Keratinocyte (primary cell): ENCODE results near the gene CTNNA3.

Experiments
- CTCF ChIP-seq, 3 experiments: IDR thresholded peaks in 1 of 3; conservative IDR thresholded peaks in 1 of 3; optimal IDR thresholded peaks in 1 of 3; 2 replicates in 2 of 3; 3 replicates in 1 of 3; pipeline versions ENCODE3 to v1.5.1; 2011; ENCODE audit warnings: low read length in 3 of 3, mild to moderate bottlenecking in 3 of 3, moderate library complexity in 2 of 3, control low read depth in 1 of 3, inconsistent platforms in 1 of 3; ENCODE audit not compliant: insufficient read depth in 2 of 3; ENCODE audit errors: extremely low read depth in 1 of 3
- EZH2 ChIP-seq: IDR thresholded peaks from one replicate; pipeline ENCODE4 v1.6.1; 2012; ENCODE audit warnings: inconsistent platforms, mild to moderate bottlenecking, low read length, moderate library complexity

DNA sequence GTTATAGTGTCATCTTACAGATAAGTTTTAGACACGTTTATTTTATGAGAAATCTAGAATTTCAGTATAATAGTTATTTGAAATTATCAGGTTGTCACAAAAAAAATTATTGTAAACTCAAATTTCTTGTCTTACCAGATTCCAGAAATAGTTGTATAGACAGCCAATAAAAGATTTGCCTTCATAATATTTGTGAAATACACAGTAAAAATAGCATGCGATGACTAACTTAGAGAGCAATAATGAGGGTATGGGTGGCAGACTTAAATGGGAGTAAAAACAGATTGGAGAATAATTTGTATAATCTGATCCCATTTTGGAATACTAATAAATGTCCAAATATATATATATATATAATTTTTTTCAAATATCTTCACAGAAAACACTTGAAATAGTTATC lies 1457.7 kb downstream of the CTNNA3 start:
- no peak for TF ChIP-seq CTCF (optimal IDR thresholded peaks at IDR 0.05 in 1 of 3, IDR thresholded peaks at IDR 0.05 in 1 of 3, conservative IDR thresholded peaks at IDR 0.05 in 1 of 3; ENCODE audit: extremely low read depth in 1 of 3, insufficient read depth in 2 of 3, low read length in 3 of 3)
- no peak for TF ChIP-seq EZH2
